ENCODE measurements around the gene EHD3. TPM values are rescaled to one million over a fixed set of nuclear protein-coding genes. Genes with fewer than 3 reads are reported as not detected.

The EHD3 gene
- total RNA-seq (1 to 10 TPM; 2.9 to 4.2 (median 4.0) TPM), total RNA-seq (0.25 to 13.4 (median 5.7) reads per million in 29 experiments)
- 4.9 TPM for total RNA-seq (2013)

DNA sequence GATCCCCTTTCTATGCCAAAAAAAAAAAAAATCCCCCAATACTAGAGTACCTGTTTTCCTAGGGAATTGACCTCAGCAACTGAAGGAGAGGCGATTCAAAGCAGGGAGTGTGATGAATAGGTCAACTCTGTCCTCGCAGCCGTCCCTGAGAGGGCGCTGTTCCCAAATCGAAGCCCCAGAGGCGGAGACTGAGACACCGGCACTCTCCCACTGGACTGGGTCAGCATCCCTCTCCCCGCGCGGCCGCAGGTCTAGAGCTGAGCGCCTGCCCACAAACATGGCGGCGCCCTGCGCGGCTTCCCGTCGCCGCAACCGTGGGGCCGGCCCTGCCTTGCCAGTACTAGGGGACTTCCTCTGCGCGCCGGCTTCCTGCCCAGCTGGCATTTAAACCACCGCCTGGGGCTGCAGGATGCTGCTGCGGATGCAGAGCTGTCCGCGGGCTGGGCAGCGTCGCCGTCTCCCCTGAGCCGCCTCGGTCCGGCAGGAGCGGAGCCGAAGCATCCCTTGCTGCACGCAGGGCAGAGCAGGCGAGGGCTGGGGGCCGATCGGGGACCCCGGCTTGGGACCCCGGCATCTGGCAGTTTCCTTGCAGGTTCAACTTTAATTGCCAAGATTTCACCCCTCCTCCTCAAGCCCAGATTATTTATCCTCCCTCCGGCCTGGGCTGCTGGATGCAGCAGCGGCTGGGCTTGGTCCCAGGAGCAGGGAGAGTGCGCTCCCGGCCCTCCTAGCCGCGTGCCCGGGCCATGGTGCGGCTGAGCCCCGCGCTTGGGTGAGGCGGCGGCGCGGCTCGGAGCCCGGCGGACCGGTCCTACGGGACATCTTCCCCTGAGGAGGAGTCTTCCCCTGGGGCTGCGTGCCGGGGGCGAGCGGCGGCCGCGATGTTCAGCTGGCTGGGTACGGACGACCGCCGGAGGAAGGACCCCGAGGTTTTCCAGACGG, at the start of gene EHD3:
TSS of gene EHD3 (plus strand) at position 412 of the 942 bp plus-strand sequence. CDS start at position 882, 470 bp downstream.
- 7% methylated on average over 71 of the region's 74 CpGs for WGBS (ENCODE audit: insufficient coverage)
- H3K36me3 Mint-ChIP-seq, result no peaks in the 10 kb centered on the region
- peaks cover 17 to 30% (median 26%) of the 10 kb centered on the region in 3 donors for H3K4me1 Mint-ChIP-seq
- ATAC-seq (replicated peaks in 1 of 4), result peak; percentile 96 to 98 (median 98)
- ChIA-PET POLR2A (no interaction called here), CTCF (interaction anchor here (0.7 to 1.2 kb wide), 4 partner anchors 18 to 523 kb away, joined by 3 to 4 read pairs (median 3); no protein-coding TSS in a partner anchor)
- Histone ChIP-seq H3K9me3 (no peaks in the 10 kb centered on the region), H3K27ac (ENCODE audit: low read length) (no peak within 1 kb of the TSS), H3K4me1 (ENCODE audit: control insufficient read depth in 1 of 2, extremely low read depth in 1 of 2, insufficient read depth in 2 of 2, low read length in 2 of 2) (peaks cover 7 to 22% of the 10 kb centered on the region in 2 experiments), H3K27me3 (replicated peaks in 1 of 2; ENCODE audit: control insufficient read depth in 2 of 2, extremely low read depth in 1 of 2, insufficient read depth in 2 of 2, low read length in 1 of 2) (no peaks in the 10 kb centered on the region), H3K36me3 (ENCODE audit: control insufficient read depth in 2 of 2, extremely low read depth in 1 of 2, insufficient read depth in 1 of 2, low read length in 1 of 2) (no peaks in the 10 kb centered on the region), H3K4me3 (ENCODE audit: control insufficient read depth in 1 of 2, extremely low read depth in 1 of 2, low read length in 1 of 2) (peak within 1 kb of the TSS; percentile 61 to 70)
- H3K27ac Mint-ChIP-seq, result peak within 1 kb of the TSS; percentile 61 to 62
- H3K4me3 Mint-ChIP-seq, result peak within 1 kb of the TSS; percentile 75 to 80 (median 77)
- DNase-seq, result peak; percentile 57 to 83 (median 70)
- no peaks in the 10 kb centered on the region for H3K9me3 Mint-ChIP-seq
- no peaks in the 10 kb centered on the region for H3K27me3 Mint-ChIP-seq

DNA sequence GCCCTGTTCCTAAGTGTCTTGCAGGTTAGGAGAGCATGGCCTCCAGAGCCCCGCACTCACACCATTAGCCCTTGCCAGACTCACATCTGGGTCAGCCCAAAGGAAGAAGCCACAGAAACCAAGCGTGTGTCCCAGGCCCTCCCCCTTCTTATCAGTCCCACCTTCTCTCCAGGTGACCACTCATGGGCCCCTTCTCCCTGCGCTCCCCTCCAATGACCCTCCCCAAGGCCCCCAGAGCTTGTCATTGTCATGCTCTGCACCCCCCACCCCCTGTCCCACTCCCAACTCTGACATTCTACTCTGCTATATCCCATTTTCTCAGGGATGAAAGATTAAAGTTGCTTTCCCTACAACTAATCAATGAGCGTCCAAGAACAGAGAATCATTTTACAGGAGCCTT, 46.8 kb upstream of the EHD3 start:
- H3K9me3 Mint-ChIP-seq, result no peaks in the 10 kb centered on the region
- H3K36me3 Mint-ChIP-seq, result peaks cover 6% of the 10 kb centered on the region
- no peak overlapping the region for H3K4me3 ChIP-seq (ENCODE audit: control insufficient read depth in 1 of 2, extremely low read depth in 1 of 2, low read length in 1 of 2)
- POLR2A ChIA-PET, result no interaction called here
- H3K27ac ChIP-seq (ENCODE audit: low read length), result no peak overlapping the region
- no peak overlapping the region for H3K4me3 Mint-ChIP-seq
- H3K4me1 ChIP-seq (ENCODE audit: control insufficient read depth in 1 of 2, extremely low read depth in 1 of 2, insufficient read depth in 2 of 2, low read length in 2 of 2), result no peaks in the 10 kb centered on the region
- 95% methylated on average over 3 of the region's 4 CpGs for WGBS (ENCODE audit: insufficient coverage)
- no peaks in the 10 kb centered on the region for H3K9me3 ChIP-seq
- DNase-seq, result no peak
- H3K4me1 Mint-ChIP-seq, result no peaks in the 10 kb centered on the region
- ATAC-seq (replicated peaks in 1 of 4), result no peak
- H3K27ac Mint-ChIP-seq, result no peak overlapping the region
- no peaks in the 10 kb centered on the region for H3K36me3 ChIP-seq (ENCODE audit: control insufficient read depth in 2 of 2, extremely low read depth in 1 of 2, insufficient read depth in 1 of 2, low read length in 1 of 2)
- H3K27me3 ChIP-seq (replicated peaks in 1 of 2; ENCODE audit: control insufficient read depth in 2 of 2, extremely low read depth in 1 of 2, insufficient read depth in 2 of 2, low read length in 1 of 2), result peaks cover 0 to 2% of the 10 kb centered on the region in 2 experiments
- CTCF ChIA-PET, result no interaction called here
- no peaks in the 10 kb centered on the region for H3K27me3 Mint-ChIP-seq

DNA sequence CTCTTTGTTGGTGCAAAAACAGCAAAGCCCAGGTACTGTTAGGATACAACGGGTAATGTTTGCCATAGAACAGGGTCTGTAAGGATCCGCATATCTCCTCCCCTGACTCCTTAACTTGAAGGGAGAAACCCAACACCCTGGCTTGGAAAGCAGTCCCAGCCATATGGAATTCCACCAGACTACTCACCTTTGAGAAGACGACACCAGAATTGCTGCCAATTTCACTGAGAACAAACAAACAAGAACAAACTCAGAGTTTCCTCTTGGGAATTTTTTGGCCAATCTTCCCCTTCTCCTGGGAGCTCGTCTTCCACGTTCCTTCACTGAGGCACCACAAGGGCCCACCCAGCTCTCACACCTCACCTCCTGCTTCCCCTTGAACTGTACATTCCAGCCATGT, 45.8 kb upstream of the EHD3 start:
- WGBS (ENCODE audit: insufficient coverage), result 68% methylated on average over 5 of the region's 5 CpGs
- CTCF ChIA-PET, result interaction anchor here in 1 of 2 donors (1.0 kb wide), 1 partner anchor 17 kb away, joined by 3 read pairs; no protein-coding TSS in a partner anchor

GRCh38 chr2:31189141-31189540, 44.8 kb upstream of the EHD3 start:
- Histone ChIP-seq H3K4me1 (ENCODE audit: control insufficient read depth in 1 of 2, extremely low read depth in 1 of 2, insufficient read depth in 2 of 2, low read length in 2 of 2) (no peaks in the 10 kb centered on the region), H3K27me3 (replicated peaks in 1 of 2; ENCODE audit: control insufficient read depth in 2 of 2, extremely low read depth in 1 of 2, insufficient read depth in 2 of 2, low read length in 1 of 2) (peaks cover 0 to 2% of the 10 kb centered on the region in 2 experiments), H3K9me3 (no peaks in the 10 kb centered on the region), H3K27ac (ENCODE audit: low read length) (no peak overlapping the region), H3K4me3 (ENCODE audit: control insufficient read depth in 1 of 2, extremely low read depth in 1 of 2, low read length in 1 of 2) (no peak overlapping the region), H3K36me3 (ENCODE audit: control insufficient read depth in 2 of 2, extremely low read depth in 1 of 2, insufficient read depth in 1 of 2, low read length in 1 of 2) (no peaks in the 10 kb centered on the region)
- Mint-ChIP-seq H3K27ac (no peak overlapping the region), H3K27me3 (no peaks in the 10 kb centered on the region), H3K9me3 (no peaks in the 10 kb centered on the region), H3K4me1 (no peaks in the 10 kb centered on the region), H3K36me3 (peaks cover 4% of the 10 kb centered on the region), H3K4me3 (no peak overlapping the region)
- DNase-seq (no peak), ATAC-seq (replicated peaks in 1 of 4) (no peak)
- POLR2A ChIA-PET, result no interaction called here
- WGBS (ENCODE audit: insufficient coverage), result 77% methylated on average over 4 of the region's 4 CpGs
- CTCF ChIA-PET, result no interaction called here

More for the DNA sequence above, 45.8 kb upstream of the EHD3 start:
- Mint-ChIP-seq H3K27me3 (no peaks in the 10 kb centered on the region), H3K36me3 (peaks cover 6% of the 10 kb centered on the region), H3K9me3 (no peaks in the 10 kb centered on the region), H3K4me1 (no peaks in the 10 kb centered on the region), H3K27ac (no peak overlapping the region), H3K4me3 (no peak overlapping the region)
- DNase-seq (no peak), ATAC-seq (replicated peaks in 1 of 4) (no peak)
- Histone ChIP-seq H3K4me3 (ENCODE audit: control insufficient read depth in 1 of 2, extremely low read depth in 1 of 2, low read length in 1 of 2) (no peak overlapping the region), H3K9me3 (no peaks in the 10 kb centered on the region), H3K4me1 (ENCODE audit: control insufficient read depth in 1 of 2, extremely low read depth in 1 of 2, insufficient read depth in 2 of 2, low read length in 2 of 2) (no peaks in the 10 kb centered on the region), H3K27me3 (replicated peaks in 1 of 2; ENCODE audit: control insufficient read depth in 2 of 2, extremely low read depth in 1 of 2, insufficient read depth in 2 of 2, low read length in 1 of 2) (peaks cover 0 to 2% of the 10 kb centered on the region in 2 experiments), H3K36me3 (ENCODE audit: control insufficient read depth in 2 of 2, extremely low read depth in 1 of 2, insufficient read depth in 1 of 2, low read length in 1 of 2) (no peaks in the 10 kb centered on the region), H3K27ac (ENCODE audit: low read length) (no peak overlapping the region)
- POLR2A ChIA-PET, result no interaction called here

DNA sequence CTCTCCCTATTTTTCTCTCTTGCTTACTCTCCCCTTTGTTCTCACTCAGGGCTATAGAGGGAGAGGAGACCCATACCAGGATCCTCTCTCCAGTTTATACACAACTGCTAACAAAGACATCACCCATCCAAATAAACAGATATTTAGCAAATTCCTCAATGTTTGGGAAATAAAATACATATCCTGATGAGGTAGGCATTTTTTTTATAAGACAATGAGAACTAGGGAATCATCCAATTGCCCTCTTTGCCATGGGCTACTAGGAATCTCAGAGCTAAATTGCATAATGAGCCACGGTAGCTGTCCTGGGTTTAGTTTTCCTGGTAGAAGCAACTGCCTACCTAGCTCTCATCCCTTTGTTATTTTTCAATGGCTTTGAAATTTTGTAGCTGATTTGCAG, 43.8 kb upstream of the EHD3 start:
- no peak for ATAC-seq (replicated peaks in 1 of 4)
- no peak for DNase-seq
- Mint-ChIP-seq H3K36me3 (no peaks in the 10 kb centered on the region), H3K27ac (no peak overlapping the region), H3K27me3 (no peaks in the 10 kb centered on the region), H3K9me3 (no peaks in the 10 kb centered on the region), H3K4me3 (no peak overlapping the region), H3K4me1 (no peaks in the 10 kb centered on the region)
- Histone ChIP-seq H3K4me3 (ENCODE audit: control insufficient read depth in 1 of 2, extremely low read depth in 1 of 2, low read length in 1 of 2) (no peak overlapping the region), H3K27ac (ENCODE audit: low read length) (no peak overlapping the region), H3K36me3 (ENCODE audit: control insufficient read depth in 2 of 2, extremely low read depth in 1 of 2, insufficient read depth in 1 of 2, low read length in 1 of 2) (no peaks in the 10 kb centered on the region), H3K4me1 (ENCODE audit: control insufficient read depth in 1 of 2, extremely low read depth in 1 of 2, insufficient read depth in 2 of 2, low read length in 2 of 2) (no peaks in the 10 kb centered on the region), H3K27me3 (replicated peaks in 1 of 2; ENCODE audit: control insufficient read depth in 2 of 2, extremely low read depth in 1 of 2, insufficient read depth in 2 of 2, low read length in 1 of 2) (peaks cover 0 to 2% of the 10 kb centered on the region in 2 experiments), H3K9me3 (no peaks in the 10 kb centered on the region)
- CTCF ChIA-PET, result interaction anchor here in 1 of 2 donors (0.5 kb wide), 1 partner anchor 504 kb away, joined by 4 read pairs; no protein-coding TSS in a partner anchor
- no CpG with 5 or more reads among the region's 1 CpG for WGBS (ENCODE audit: insufficient coverage)
- POLR2A ChIA-PET, result no interaction called here

- POLR2A ChIA-PET, result interaction anchor here in 1 of 2 donors (0.6 kb wide), 1 partner anchor 316 kb away, joined by 5 read pairs; no protein-coding TSS in a partner anchor
These were observed 42.0 kb upstream of the EHD3 start for GRCh38 chr2:31191931-31192330.

More at GRCh38 chr2:31191931-31192330, 42.0 kb upstream of the EHD3 start:
- Histone ChIP-seq H3K36me3 (ENCODE audit: control insufficient read depth in 2 of 2, extremely low read depth in 1 of 2, insufficient read depth in 1 of 2, low read length in 1 of 2) (no peaks in the 10 kb centered on the region), H3K4me3 (ENCODE audit: control insufficient read depth in 1 of 2, extremely low read depth in 1 of 2, low read length in 1 of 2) (no peak overlapping the region), H3K9me3 (no peaks in the 10 kb centered on the region), H3K27me3 (replicated peaks in 1 of 2; ENCODE audit: control insufficient read depth in 2 of 2, extremely low read depth in 1 of 2, insufficient read depth in 2 of 2, low read length in 1 of 2) (peaks cover 0 to 2% of the 10 kb centered on the region in 2 experiments), H3K27ac (ENCODE audit: low read length) (no peak overlapping the region), H3K4me1 (ENCODE audit: control insufficient read depth in 1 of 2, extremely low read depth in 1 of 2, insufficient read depth in 2 of 2, low read length in 2 of 2) (no peaks in the 10 kb centered on the region)
- H3K4me3 Mint-ChIP-seq, result no peak overlapping the region
- H3K9me3 Mint-ChIP-seq, result no peaks in the 10 kb centered on the region
- CTCF ChIA-PET, result no interaction called here
- ATAC-seq (replicated peaks in 1 of 4) (no peak), DNase-seq (no peak)
- no peaks in the 10 kb centered on the region for H3K36me3 Mint-ChIP-seq
- 86% methylated on average over 11 of the region's 11 CpGs for WGBS (ENCODE audit: insufficient coverage)
- H3K27me3 Mint-ChIP-seq, result no peaks in the 10 kb centered on the region
- no peak overlapping the region for H3K27ac Mint-ChIP-seq
- no peaks in the 10 kb centered on the region for H3K4me1 Mint-ChIP-seq

All from T-cell (primary cell).